K562 (cell line): ENCODE measurements around the gene VWA2. TPM values are rescaled to one million over a fixed set of nuclear protein-coding genes. Genes with fewer than 3 reads are reported as not detected.

Experiments
- ATAC-seq: fragments of 200-7000 bp; cut with Tn5 transposase; 3 replicates; pipeline ENCODE4 v1.9.1; 2020; ENCODE audit warnings: moderate library complexity
- BruUV-seq: library from RNA; stranded (reverse); fragments of 400-500 nt; replicated peaks from 2 replicates; lab custom pipeline; 2021; lab: Mats Ljungman, UMichigan
- CTCF ChIA-PET: fragments of 300-600 bp; formaldehyde crosslinking; extraction: SDS; loops from one replicate; lab custom pipeline; 2021; ENCODE audit warnings: low intra/inter-chr PET ratio; lab: Yijun Ruan, JAX
- POLR2A ChIA-PET: fragments of 300-600, 350-650 bp; sonication (Branson Sonifier 250); formaldehyde crosslinking; extraction: SDS; loops from one replicate; lab custom pipeline; 2021; ENCODE audit warnings: antibody characterized with exemption, inconsistent platforms; lab: Yijun Ruan, JAX
- DNase-seq, 4 experiments: peaks; one replicate each; pipeline versions ENCODE4 v3.0.0 to v3.0.0-alpha.2; 2011 to 2018; ENCODE audit warnings: low spot score in 3 of 4, mixed read lengths in 3 of 4; ENCODE audit errors: extremely low read depth in 1 of 4
- FAIRE-seq: peaks from 2 replicates; lab custom pipeline; 2011; peaks lifted over from hg19 to GRCh38; lab: Jason Lieb, UNC
- H2AFZ ChIP-seq: 2 replicates; pipeline ENCODE4 v1.6.0; 2011; ENCODE audit warnings: low read depth, low read length, control low read depth, inconsistent platforms
- H3K27ac ChIP-seq: fragments of 200-600 bp; 3 replicates; pipeline ENCODE4 v1.8.0; 2011; ENCODE audit warnings: low read depth, mild to moderate bottlenecking, control low read depth, inconsistent platforms, low read length, moderate library complexity, mixed read lengths; ENCODE audit errors: extremely low read depth
- H3K27me3 ChIP-seq, 2 experiments: fragments of 300-600 bp in 1 of 2; 2 replicates in 1 of 2; 3 replicates in 1 of 2; pipeline versions ENCODE4 v1.6.0 to v1.8.0; 2011; ENCODE audit warnings: inconsistent platforms in 2 of 2, low read length in 2 of 2, mild to moderate bottlenecking in 1 of 2, mixed read lengths in 1 of 2, moderate library complexity in 1 of 2; ENCODE audit not compliant: control insufficient read depth in 2 of 2, insufficient read depth in 2 of 2
- H3K36me3 ChIP-seq: fragments of 300-600 bp; 3 replicates; pipeline ENCODE4 v1.8.0; 2011; ENCODE audit warnings: mild to moderate bottlenecking, low read length, inconsistent platforms; ENCODE audit not compliant: control insufficient read depth, insufficient read depth
- H3K4me1 ChIP-seq, 2 experiments: fragments of 200-600 bp in 1 of 2; replicated peaks in 1 of 2; 2 replicates in 1 of 2; 3 replicates in 1 of 2; pipeline versions ENCODE4 v1.5.1 to v1.8.0; 2011; ENCODE audit warnings: inconsistent platforms in 2 of 2, low read length in 2 of 2, mild to moderate bottlenecking in 1 of 2, mixed read lengths in 1 of 2, moderate library complexity in 1 of 2; ENCODE audit not compliant: control insufficient read depth in 2 of 2, insufficient read depth in 2 of 2
- H3K4me2 ChIP-seq: 2 replicates; pipeline ENCODE4 v1.6.1; 2011; ENCODE audit warnings: low read length, control low read depth, inconsistent platforms, mixed read lengths; ENCODE audit not compliant: insufficient read depth
- H3K4me3 ChIP-seq: fragments of 200-600 bp; sonication (generic), shearing (Covaris generic); 2 replicates; pipeline ENCODE4 v1.5.1; 2016; ENCODE audit warnings: control low read depth, inconsistent platforms
- H3K79me2 ChIP-seq: fragments of 200-600 bp; 3 replicates; pipeline ENCODE4 v1.8.0; 2011; ENCODE audit warnings: low read length, inconsistent platforms; ENCODE audit not compliant: control insufficient read depth, insufficient read depth
- H3K9ac ChIP-seq, 2 experiments: 2 replicates each; pipeline versions ENCODE4 v1.6.0 to v1.6.1; 2011; ENCODE audit warnings: low read depth in 2 of 2, low read length in 2 of 2, control low read depth in 1 of 2, inconsistent platforms in 1 of 2, mild to moderate bottlenecking in 1 of 2, mixed read lengths in 1 of 2; ENCODE audit not compliant: insufficient read depth in 1 of 2
- H3K9me1 ChIP-seq: one replicate; pipeline ENCODE4 v1.6.0; 2011; ENCODE audit warnings: inconsistent platforms, mild to moderate bottlenecking, low read length, moderate library complexity; ENCODE audit not compliant: control insufficient read depth, insufficient read depth
- H3K9me3 ChIP-seq: replicated peaks from 2 replicates; pipeline ENCODE4 v1.5.1; 2011; ENCODE audit warnings: low read depth, low read length, inconsistent platforms; ENCODE audit not compliant: control insufficient read depth, insufficient read depth
- H4K20me1 ChIP-seq: replicated peaks from 2 replicates; pipeline ENCODE4 v1.6.1; 2011; ENCODE audit warnings: low read length, inconsistent platforms, mixed read lengths; ENCODE audit not compliant: control insufficient read depth, insufficient read depth
- C11orf30 ChIP-seq: fragments of 450-650 bp; IDR thresholded peaks from 2 replicates; pipeline ENCODE4 v1.6.1; 2016; ENCODE audit warnings: low read depth, mild to moderate bottlenecking
- KDM2B ChIP-seq: fragments of 250-450 bp; sonication (Bioruptor Pico); IDR thresholded peaks from 2 replicates; pipeline ENCODE4 v1.8.0; 2021; ENCODE audit warnings: mild to moderate bottlenecking, moderate library complexity
- POLR2AphosphoS2 ChIP-seq: IDR thresholded peaks from 2 replicates; pipeline ENCODE4 v1.6.1; 2012; ENCODE audit warnings: low read length, improper control_type of control experiment
- RBM34 ChIP-seq: fragments of 200-400 bp; formaldehyde crosslinking; IDR thresholded peaks from 2 replicates; pipeline ENCODE4 v1.6.1; 2018; ENCODE audit warnings: low read length, borderline replicate concordance; ENCODE audit not compliant: insufficient read depth
- TOE1 ChIP-seq, 2 experiments: fragments of 450-650 bp in 1 of 2; sonication (generic) in 1 of 2; formaldehyde crosslinking in 1 of 2; IDR thresholded peaks; 2 replicates each; pipeline versions ENCODE4 v1.7.1 to v1.8.0; 2016 to 2022; ENCODE audit warnings: borderline replicate concordance in 2 of 2, mild to moderate bottlenecking in 2 of 2, antibody characterized with exemption in 1 of 2, inconsistent platforms in 1 of 2, low read depth in 1 of 2, missing genetic modification reagents in 1 of 2, moderate library complexity in 1 of 2
- ZNF3 ChIP-seq: fragments of 250-450 bp; sonication (Bioruptor Pico); IDR thresholded peaks from 2 replicates; pipeline ENCODE4 v1.5.0; 2021; ENCODE audit warnings: mild to moderate bottlenecking, moderate library complexity
- ZNF785 ChIP-seq: fragments of 250-450 bp; sonication (Bioruptor Pico); IDR thresholded peaks from 2 replicates; pipeline ENCODE4 v1.4.0; 2020; ENCODE audit warnings: mild to moderate bottlenecking
- WGBS: fragments of 100-300 bp; shearing (Covaris generic); methylation state at CpG from one replicate; pipeline ENCODE4 v1.1.6; 2016; ENCODE audit warnings: low coverage, mixed read lengths; ENCODE audit not compliant: insufficient coverage; ENCODE audit errors: missing lambda C conversion rate; 5-methylcytosine and 5-hydroxymethylcytosine counted together
- in situ Hi-C: fragments of 300-500 bp; cut with MboI; formaldehyde crosslinking; loops from 4 replicates; pipeline ENCODE4 v1.15.0; 2018; ENCODE audit warnings: inconsistent platforms, mixed read lengths
- intact Hi-C: fragments of 100-400 bp; cut with micrococcal nuclease; formaldehyde crosslinking; loops from 2 replicates; pipeline ENCODE4 v1.14.2; 2022
- polyA plus RNA-seq, 8 experiments: library from polyadenylated mRNA; depleted of rRNA in 4 of 8; stranded (reverse) in 5 of 8; unstranded in 3 of 8; fragments of >200 nt; fragmentation: Nextera tagmentation in 2 of 8; fragmentation: Illumina TruSeq in 1 of 8; extraction: Ambion mirVana in 2 of 8; extraction: Trizol in 1 of 8; gene quantifications; 2 replicates each; pipeline versions ENCODE4 v1.2.1 to v1.2.3, GENCODE V29; 2011 to 2014; ENCODE audit warnings: inconsistent platforms in 1 of 8, missing spikeins in 1 of 8
- total RNA-seq, 7 experiments: library from RNA; depleted of rRNA in 6 of 7; stranded (reverse); fragments of >200 nt in 6 of 7; fragmentation: Illumina TruSeq in 2 of 7; extraction: Trizol in 2 of 7; gene quantifications; 2 replicates each; pipeline versions ENCODE4 v1.2.1 to v1.2.3, GENCODE V29; 2011 to 2021; ENCODE audit warnings: low replicate concordance in 1 of 7
- TF ChIP-seq, protein P1 (sequence below): sonication (generic); formaldehyde crosslinking; IDR thresholded peaks from 2 replicates; pipeline ENCODE4 v1.8.0; 2022; ENCODE audit warnings: missing genetic modification reagents, mild to moderate bottlenecking, borderline replicate concordance
- TF ChIP-seq, protein P2 (sequence below): sonication (generic); formaldehyde crosslinking; IDR thresholded peaks from 2 replicates; pipeline ENCODE4 v1.8.0; 2022; ENCODE audit warnings: missing genetic modification reagents, mild to moderate bottlenecking, borderline replicate concordance

Gene VWA2
- total and polyA plus RNA-seq, 9 of the 15 experiments (the other 6 are each of a cell fraction or from before 2014, with no cell fraction given): not detected

DNA sequence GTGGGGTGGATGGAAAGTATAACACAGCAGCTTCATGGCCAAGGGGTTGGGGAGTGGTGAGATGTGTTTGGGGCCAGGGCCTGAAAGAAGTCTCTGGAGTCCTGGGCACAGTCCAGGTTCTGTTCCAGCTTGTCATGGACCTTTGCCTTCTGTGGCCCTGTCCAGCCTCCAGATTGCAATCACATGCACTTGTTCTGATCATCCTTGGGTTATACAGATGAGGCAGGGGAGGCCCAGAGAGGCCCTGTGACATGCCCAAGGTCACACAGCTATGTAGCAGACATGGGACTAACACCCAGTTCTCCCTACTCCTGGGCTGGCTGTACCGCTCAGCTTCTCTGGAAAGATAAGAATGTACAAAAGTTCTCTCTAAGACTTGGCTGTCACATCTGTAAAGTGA is 11.7 kb downstream of the VWA2 start:
- no peak overlapping the region for H3K4me2 ChIP-seq
- no peak for FAIRE-seq
- H3K9me3 ChIP-seq: no peaks in the 10 kb centered on the region
- POLR2A ChIA-PET: no interaction called here
- no peak for TF ChIP-seq RBM34
- TF ChIP-seq C11orf30: no peak
- no peak for TF ChIP-seq ZNF785 (CRISPR knock-in tag)
- TF ChIP-seq TOE1 (IDR thresholded peaks at IDR 0.05; ENCODE audit: borderline replicate concordance): no peak
- TF ChIP-seq TOE1 (CRISPR knock-in tag; IDR thresholded peaks at IDR 0.05; ENCODE audit: borderline replicate concordance, low read depth): no peak
- no peak for TF ChIP-seq KDM2B (CRISPR knock-in tag)
- no peak for TF ChIP-seq ZNF3 (CRISPR knock-in tag)
- TF ChIP-seq, protein P1, sequence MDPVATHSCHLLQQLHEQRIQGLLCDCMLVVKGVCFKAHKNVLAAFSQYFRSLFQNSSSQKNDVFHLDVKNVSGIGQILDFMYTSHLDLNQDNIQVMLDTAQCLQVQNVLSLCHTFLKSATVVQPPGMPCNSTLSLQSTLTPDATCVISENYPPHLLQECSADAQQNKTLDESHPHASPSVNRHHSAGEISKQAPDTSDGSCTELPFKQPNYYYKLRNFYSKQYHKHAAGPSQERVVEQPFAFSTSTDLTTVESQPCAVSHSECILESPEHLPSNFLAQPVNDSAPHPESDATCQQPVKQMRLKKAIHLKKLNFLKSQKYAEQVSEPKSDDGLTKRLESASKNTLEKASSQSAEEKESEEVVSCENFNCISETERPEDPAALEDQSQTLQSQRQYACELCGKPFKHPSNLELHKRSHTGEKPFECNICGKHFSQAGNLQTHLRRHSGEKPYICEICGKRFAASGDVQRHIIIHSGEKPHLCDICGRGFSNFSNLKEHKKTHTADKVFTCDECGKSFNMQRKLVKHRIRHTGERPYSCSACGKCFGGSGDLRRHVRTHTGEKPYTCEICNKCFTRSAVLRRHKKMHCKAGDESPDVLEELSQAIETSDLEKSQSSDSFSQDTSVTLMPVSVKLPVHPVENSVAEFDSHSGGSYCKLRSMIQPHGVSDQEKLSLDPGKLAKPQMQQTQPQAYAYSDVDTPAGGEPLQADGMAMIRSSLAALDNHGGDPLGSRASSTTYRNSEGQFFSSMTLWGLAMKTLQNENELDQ (CRISPR knock-in tag): no peak
- TF ChIP-seq, protein P2, sequence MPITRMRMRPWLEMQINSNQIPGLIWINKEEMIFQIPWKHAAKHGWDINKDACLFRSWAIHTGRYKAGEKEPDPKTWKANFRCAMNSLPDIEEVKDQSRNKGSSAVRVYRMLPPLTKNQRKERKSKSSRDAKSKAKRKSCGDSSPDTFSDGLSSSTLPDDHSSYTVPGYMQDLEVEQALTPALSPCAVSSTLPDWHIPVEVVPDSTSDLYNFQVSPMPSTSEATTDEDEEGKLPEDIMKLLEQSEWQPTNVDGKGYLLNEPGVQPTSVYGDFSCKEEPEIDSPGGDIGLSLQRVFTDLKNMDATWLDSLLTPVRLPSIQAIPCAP (CRISPR knock-in tag): no peak
- TF ChIP-seq POLR2AphosphoS2: no peak
- no peak for ATAC-seq
- 0% methylated on average over 1 of the region's 1 CpG for WGBS
- no peaks in the 10 kb centered on the region for H3K4me1 ChIP-seq
- no peaks in the 10 kb centered on the region for H3K9me1 ChIP-seq
- H3K36me3 ChIP-seq: no peaks in the 10 kb centered on the region
- no peak overlapping the region for H3K9ac ChIP-seq
- intact Hi-C loops: no loop called here
- CTCF ChIA-PET: no interaction called here
- no peak overlapping the region for H3K4me3 ChIP-seq
- BruUV-seq: no TSS peak
- no peaks in the 10 kb centered on the region for H3K27me3 ChIP-seq
- H2AFZ ChIP-seq: no peak overlapping the region
- H3K27ac ChIP-seq: no peak overlapping the region
- in situ Hi-C loops: no loop called here
- no peaks in the 10 kb centered on the region for H3K79me2 ChIP-seq
- DNase-seq: no peak
- no peaks in the 10 kb centered on the region for H4K20me1 ChIP-seq
